UCSD-AML1 (cell line): ENCODE measurements around the gene PIR.
A peak's percentile ranks its signal among the peaks of the same experiment; 100 is the strongest.

ENCODE experiments used
- DNase-seq: peaks from one replicate; lab custom pipeline; 2025; ENCODE audit not compliant: unreplicated experiment; lab: John Stamatoyannopoulos, UW

The PIR gene

GRCh38 chrX:15492469-15492868, 664 bp downstream of the PIR start:
- no peak for DNase-seq

DNA sequence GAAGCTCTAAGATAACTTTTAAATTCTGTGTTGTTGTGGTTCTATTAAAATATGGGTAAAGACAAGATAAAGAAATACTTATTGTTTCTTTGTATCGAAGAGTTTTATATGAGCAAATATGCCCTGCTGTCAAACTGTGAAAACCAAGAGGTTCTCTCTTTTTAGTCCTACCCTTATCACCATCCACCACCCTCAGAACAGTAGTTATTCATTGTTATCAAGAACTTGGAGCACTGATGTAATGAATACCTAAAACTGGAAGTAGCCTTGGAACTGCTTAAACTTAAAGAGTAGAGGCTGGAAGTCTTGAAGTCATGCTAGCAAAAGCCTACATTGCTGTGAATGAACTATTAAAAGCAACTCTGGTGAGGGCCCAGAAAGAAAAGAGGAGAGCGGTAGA, 9.2 kb downstream of the PIR start:
- DNase-seq: no peak

DNA sequence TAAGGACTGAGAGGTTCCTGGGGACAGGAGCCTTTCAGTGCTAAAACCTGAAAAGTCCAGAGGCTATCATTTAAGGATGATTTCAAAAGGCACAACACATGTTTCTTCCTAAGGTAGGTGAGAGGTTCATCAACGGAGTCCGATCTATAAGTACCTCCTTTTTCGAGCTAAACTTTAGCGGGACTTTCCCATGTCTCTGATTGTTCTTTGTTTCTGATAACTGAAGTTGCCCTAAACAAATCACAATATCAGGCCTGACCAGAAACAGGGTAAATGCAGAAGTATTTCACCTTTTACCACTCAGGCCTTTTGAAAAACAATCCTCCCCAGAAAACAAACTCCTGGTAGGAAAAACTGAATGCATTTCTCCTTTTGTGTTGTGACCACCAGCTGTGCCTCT, 17.6 kb downstream of the PIR start:
- DNase-seq: no peak

DNA sequence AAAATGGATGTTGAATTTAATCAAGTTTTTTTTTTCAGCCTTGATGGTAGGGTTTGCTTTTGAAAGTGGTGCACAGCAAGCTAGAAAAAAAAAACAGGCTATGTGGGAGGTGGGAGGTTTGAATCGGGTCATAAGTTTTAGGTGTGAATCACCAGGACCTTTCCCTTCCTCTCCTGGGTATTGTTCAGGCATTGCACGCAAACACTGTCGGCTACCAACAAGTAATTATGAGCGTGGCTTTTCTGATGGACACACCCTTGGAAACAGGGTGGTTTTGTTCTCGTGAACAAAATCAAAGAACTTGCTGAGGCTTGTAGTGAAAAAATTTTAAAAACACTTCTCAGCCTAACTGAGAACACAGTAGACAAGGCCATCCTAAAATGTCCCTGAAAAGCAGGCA, 18.1 kb downstream of the PIR start:
- no peak for DNase-seq

- no peak for DNase-seq
Measured at GRCh38 chrX:15474028-15474427, 19.1 kb downstream of the PIR start.

- DNase-seq: no peak
Measured at GRCh38 chrX:15472531-15472930, 20.6 kb downstream of the PIR start.

GRCh38 chrX:15471028-15471427, 22.1 kb downstream of the PIR start:
- peak; percentile 47 for DNase-seq

DNA sequence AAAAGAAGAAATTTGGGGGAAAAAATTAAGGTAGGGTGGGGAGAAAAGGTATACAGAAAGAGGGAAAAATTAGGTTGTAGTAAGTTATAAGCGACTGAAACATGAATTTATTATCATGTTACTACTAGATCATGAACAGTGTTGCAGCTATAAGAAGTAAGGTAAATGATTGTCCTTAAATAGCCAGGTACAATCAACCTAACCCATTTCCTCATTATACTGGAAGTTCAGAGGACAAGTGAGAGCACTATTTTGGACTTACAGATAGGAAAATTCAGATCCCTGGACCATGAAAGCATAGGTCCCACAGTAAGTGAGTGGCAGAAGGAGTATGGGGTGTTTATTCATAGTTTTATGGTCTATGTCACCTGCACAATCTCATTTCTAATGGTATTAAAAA, 23.5 kb downstream of the PIR start:
- DNase-seq: no peak

GRCh38 chrX:15468036-15468435, 25.1 kb downstream of the PIR start:
- no peak for DNase-seq

DNA sequence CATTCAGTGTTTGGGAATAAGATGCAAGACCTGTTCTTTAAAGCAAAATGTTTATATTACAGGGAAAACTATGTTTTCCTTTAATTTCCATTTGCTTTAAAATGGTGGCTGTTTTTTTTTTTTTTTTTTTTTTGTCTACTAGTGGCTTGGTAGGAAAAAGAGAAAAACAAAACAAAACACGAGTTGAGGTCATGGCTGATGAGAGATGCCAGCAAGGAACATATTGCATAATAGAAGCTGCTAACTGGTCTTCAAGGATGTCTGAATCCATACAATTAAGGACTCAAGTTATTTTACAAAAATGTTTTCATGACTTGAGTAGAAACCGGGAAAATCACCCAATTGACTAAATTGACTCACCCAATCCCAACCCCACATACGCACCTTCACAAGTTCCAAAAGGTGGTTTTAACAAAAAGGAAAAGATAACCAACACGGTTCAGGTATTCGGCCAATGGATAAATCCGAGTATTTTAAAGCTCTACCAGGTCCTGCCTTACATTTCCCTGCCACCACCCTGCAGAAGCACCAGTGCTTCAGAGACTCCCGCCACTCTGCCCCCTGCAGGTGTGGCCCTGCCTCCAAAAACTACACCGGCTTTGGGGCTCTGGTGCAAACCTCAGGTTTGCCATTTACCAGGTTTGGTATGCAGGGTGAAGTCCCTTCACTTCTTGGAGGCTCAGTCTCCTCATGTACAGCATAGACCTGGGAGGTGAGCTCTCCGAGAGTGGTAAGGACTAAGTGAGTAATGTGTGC, 27.1 kb downstream of the PIR start:
- DNase-seq: peak; percentile 18

DNA sequence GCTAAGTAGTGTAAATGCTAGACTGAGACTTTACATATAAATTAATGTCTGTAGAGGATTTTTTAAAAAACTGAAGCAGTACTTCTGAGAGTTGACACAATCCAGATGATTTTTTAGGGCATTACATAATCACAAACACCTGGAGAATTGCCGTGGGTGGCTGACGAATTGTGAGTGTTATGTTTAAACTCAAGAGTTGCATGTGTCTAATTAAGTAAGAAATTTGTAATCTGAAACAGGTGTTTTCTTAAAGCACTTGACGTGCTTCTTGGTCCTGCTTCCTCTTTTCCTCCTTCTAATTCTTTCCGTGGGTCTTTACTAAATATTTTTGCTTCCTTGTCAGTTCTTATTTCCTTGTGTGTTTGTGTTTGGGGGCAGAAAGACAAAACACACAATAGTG, 27.8 kb downstream of the PIR start:
- DNase-seq: no peak

DNA sequence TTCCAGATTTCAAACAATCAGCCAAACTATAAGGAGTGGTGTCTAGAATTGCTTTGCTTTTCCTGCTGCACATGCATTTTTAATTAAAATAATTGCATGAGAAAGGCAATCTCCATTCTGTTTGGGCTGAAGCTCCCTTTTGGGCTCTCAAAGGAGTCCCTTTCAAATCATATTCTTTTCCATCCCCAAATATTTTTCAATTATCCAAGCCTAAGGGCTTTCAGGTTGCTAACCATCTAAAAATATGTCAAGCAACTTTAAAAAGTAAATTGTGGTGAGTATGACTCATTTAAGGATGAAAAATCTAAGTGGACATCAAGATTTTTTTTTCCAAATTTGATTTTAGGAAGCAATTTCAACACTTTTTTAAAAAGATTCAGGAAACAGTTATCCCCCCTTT, 28.4 kb downstream of the PIR start:
- DNase-seq: no peak

DNA sequence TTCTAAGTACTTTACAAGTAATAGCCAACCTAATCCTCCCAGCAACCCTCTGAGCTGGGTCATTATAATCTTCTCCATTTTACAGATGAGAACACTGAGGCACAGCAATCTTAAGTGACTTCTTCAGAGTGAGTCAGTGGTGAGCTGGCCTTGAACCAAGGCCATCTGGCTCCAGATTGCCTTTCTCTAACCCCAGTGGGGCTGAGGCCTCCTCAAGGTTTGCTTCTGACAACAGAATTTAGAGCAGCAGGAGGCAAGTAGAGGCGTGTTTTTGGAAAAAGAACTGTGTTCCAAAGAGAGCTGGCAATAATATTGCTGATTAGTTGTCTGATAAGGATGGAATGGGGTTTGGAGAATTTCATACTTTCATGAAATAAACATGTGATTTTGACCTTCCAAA, 41.2 kb downstream of the PIR start:
- DNase-seq: no peak

- no peak for DNase-seq
Measured at GRCh38 chrX:15448010-15448639, 45.0 kb downstream of the PIR start.

- no peak for DNase-seq
Measured at GRCh38 chrX:15441464-15441863, 51.7 kb downstream of the PIR start.

DNA sequence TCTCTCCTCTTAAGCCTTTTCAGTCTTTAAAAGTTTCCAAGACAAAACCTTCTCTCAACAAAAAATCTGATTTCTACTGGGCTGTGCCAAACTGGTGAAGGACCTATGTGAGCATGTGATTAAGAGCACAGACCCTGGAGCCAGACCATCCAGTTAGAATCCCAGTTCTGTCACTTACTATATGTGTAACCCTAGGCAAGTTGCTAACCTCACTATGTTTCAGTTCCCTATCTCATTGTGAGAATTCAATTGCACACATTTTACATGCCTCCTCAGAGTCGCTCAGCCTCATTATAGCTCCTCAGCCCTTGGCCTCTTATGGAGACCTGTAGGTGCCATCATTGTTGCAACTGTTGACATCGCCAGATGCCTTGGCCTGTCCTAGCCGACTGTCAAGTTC, 54.8 kb downstream of the PIR start:
- DNase-seq: no peak

GRCh38 chrX:15437724-15438123, 55.4 kb downstream of the PIR start:
- no peak for DNase-seq

GRCh38 chrX:15435836-15436619, 57.1 kb downstream of the PIR start:
- DNase-seq: no peak

- no peak for DNase-seq
Measured at GRCh38 chrX:15434205-15434604, 58.9 kb downstream of the PIR start.

DNA sequence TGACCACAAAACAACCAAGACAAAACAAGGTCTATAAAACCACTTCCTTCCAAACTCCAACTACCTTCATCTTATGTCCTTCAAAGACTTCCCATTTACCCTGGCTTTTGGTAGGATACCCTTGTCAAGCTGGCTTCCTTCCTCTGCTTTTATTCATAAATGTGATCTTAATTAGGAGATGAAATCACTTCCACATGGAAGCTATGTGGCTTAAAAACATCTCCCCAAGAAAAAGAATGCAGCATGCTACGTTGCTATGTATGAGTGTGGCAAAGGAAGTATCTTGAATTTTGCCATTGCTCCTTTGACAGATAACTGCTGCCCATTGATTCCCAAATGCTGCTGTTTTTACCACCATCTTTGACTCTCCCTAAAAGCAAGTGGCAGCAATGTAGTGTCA, 62.5 kb downstream of the PIR start:
- DNase-seq: no peak

GRCh38 chrX:15430076-15430475, 63.1 kb downstream of the PIR start:
- no peak for DNase-seq

DNA sequence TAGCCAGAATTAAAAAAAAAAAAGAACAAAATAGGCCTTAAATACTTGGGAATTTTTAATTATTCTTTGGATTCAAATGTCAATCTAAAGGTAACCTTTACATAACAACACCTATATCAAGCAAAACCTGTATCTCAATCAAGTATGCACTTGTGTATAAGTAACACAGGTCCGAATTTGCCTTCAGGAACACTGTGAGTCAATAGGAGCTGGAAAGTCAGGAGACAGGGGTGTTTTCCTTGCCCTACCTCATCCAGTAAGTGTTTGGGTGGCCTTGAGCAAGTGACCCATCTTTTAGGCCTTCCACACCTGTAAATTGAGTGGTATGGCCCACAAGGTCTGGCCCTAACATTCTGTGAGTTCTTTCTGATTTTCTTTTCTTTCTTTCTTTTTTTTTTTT, 68.1 kb downstream of the PIR start:
- DNase-seq: no peak
